Cortex of kidney (tissue), 1 donor: ENCODE measurements around the gene PPP1R18.
"Not testable (repeated sequence)": the region's sequence is repeated elsewhere in the genome, so short reads cannot be mapped to it uniquely, and the experiment has no call there.

ENCODE experiments used
- DNase-seq: peaks from one replicate; lab custom pipeline; 2025; lab: John Stamatoyannopoulos, UW

The PPP1R18 gene

DNA sequence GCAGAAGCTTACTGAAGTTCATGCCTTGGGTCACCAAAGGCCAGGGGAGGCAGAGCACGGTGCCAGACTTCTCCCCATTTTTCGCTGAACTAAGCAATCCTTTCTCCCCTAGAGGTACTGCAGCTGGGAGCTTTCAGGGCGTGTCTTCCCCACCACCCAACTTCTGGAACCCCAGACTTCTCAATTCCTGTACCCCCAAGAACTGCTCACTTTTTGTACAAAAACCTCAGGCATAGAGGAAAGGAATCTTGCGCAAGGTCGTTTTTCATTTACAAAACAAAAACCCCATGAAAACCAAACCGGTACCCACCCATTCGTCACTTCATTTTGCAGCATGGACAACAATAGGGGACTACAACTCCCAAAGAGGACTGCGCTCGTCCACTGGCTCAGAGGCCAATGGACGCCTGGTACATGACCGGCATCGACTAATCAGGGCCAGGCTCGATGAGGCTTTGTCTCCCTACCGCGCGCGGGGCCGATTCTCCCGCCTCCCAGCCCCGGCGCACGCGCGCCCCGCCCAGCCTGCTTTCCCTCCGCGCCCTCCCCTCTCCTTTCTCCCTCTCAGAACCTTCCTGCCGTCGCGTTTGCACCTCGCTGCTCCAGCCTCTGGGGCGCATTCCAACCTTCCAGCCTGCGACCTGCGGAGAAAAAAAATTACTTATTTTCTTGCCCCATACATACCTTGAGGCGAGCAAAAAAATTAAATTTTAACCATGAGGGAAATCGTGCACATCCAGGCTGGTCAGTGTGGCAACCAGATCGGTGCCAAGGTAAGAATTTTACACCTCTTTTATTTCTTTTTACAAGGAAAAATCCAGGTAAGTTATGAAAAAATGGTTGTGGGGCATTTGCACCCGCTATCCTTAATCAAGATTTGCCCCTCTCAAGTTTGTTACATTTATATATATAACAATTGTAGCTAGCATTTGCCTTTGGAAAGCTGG is 33.6 kb upstream of the PPP1R18 start, which contains the start of gene TUBB:
TSS of gene TUBB (plus strand) at position 562 of the 947 bp plus-strand sequence. CDS start at position 717, 155 bp downstream.
- peak; percentile 30 for DNase-seq

DNA sequence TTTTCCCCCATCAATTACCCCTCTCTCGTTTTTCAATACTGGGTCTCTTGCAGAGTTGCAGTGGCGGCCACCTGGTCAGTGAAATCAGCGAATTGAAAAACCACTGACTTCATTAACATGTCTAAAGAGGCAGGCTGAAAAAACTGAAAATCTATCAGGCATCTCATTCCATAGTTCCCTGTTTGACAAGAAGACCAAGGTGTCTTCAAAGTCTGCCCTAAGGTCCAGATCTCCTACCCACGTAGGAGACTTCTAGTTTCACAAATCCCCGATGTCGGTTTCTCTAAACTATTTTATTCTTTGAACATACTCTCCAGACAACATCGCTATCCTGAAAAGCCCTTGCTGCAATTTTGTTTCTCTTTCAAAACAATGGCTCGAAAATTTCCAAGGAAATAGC is 32.9 kb upstream of the PPP1R18 start:
- DNase-seq: no peak

DNA sequence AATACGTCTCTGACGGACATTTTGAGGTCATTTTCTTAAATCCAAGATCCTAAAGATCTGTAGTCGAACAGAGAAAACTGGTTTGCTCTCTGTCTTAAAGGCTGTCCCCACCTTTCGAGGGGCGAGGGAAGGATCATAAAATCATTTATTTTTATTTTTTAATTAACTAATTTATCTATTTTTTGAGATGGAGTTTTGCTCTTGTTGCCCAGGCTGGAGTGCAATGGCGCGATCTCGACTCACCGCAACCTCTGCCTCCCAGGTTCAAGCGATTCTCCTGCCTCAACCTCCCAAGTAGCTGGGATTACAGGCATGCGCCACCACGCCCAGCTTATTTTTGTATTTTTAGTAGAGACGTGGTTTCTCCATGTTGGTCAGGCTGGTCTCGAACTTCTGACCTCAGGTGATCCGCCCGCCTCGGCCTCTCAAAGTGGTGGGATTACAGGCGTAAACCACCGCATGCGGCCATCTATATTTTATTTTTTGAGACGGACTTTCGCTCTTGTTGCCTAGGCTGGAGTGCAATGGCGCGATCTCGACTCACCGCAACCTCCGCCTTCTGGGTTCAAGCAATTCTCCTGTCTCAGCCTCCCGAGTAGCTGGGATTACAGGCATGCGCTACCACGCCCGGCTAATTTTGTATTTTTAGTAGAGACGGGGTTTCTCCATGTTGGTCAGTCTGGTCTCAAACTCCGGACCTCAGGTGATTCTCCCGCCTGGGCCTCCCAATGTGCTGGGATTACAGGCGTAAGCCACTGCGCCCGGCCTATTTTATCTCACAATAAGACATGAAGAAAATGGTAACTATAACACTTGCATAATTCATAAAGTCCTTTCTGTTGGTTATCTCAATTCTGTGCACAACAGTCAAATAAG is 31.6 kb upstream of the PPP1R18 start:
- DNase-seq: not testable (repeated sequence)

DNA sequence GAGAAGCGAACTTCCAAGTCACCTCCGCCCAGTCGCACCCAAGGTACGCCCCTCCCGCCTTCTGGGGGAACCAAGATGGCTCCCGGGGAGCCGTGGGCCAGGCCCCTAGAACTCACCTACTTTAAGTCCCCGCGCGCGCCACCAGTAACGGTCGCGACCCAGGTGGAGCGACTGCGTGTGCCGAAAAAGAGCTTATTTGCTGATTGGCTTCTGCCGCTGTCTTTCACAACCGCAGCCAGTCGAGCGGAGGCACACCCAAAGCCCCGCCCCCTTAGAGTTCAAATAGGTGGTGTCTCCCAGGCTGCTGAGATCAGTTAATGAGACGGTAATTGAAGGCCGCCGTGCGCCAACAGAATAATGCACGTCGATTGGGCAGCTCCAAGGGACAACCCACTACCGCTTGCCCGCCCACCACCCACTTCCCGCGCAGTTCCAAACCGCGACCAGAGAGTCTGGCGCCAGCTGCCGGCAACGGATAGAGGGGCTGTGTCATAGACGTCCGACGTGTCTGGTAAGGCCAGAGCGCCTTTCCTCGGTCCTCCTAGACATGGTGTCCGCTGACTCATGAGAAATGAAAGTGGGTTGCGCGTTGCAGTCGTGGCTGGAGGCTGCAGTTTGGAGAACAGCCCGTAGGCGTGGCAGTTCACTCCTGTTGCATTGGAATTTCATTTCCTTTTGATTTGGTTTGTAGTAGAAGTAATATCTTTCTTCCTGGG is 30.8 kb upstream of the PPP1R18 start, which contains the start of gene MDC1:
TSS of gene MDC1 (minus strand) at position 153 of the 716 bp plus-strand sequence. CDS start 2,106 bp downstream, outside the sequence.
- DNase-seq: peak; percentile 70

DNA sequence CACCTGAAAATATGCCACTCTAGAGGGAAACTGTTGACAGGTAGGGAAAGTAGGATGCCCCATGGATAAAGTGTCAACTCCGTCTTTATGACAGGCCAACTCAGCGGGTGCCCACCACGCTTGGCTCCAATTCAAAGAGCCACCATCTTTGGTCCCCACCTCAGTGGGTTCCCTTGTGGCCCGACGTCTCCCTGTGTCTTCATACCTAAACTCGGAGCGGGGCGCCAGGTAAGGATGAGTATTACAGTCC is 30.4 kb upstream of the PPP1R18 start:
- no peak for DNase-seq

DNA sequence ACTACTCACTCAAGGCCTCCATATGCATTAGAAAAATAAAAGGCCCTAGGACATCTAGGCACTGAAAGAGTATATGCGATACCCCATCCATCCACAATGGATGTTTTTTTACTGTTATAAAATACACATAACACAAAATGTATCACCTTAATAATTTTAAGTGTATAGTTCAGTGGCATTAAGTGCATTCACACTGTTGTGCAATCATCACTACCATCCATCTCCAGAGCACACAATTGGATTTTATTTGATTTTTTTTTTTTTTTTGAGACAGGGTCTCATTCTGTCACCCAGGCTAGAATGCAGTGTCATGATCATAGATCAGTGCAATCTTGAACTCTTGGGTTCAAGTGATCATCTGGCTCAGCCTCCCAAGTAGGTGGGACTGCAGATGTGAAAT is 27.8 kb upstream of the PPP1R18 start:
- no peak for DNase-seq

DNA sequence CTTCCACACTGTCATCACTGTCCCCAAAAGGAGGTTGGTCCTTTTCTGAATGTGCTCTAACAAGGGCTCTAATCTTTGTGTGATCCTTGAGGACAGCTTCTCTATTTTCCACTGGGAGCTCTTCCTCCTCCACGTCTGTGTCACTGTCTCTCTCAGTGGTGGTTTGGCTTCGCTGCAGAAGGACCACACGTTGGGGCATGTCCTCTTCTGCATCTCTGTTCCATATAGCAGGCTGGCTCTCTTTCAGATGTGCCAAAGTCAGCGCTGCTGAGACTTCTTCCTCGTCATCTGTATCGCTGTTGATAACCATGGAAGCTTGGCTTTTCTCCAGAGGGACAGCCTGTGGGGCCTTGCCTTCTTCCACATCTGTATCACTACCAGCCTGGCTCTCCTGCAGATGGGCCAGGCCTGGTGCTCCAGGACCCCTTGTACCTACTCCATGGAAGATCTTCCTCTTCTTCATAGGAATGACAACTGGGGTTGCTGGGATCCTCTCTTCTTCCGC is 26.0 kb upstream of the PPP1R18 start:
- DNase-seq: no peak

DNA sequence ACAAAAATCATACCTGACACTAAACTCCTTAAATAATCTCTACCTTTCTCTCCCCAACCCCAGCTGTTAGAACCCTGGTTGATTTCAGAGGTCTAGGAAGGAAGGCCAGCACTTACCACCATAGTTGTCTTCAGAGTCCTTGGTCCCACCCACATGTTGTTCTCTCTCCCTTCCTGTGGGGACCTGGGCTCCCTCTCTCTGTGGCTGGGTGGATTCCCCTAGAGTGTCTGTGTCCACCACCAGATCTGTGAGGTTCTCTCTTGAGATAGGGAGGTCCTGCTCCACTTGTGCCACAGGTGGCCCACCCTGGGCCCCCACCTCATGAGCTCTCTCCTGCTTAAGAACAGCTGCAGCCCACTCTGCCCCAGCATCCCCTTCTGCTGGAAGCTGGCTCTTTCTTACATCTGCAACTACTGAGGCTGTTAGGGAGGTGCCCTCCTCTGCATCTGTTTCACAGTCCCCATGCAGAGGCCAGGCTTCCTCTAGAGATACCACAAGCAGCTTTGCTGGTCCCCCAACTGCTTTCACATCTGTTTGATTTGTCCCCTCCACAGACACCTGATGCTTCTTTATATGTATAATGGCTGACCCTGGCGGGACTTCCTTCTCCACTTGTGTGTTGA is 25.4 kb upstream of the PPP1R18 start:
- no peak for DNase-seq

DNA sequence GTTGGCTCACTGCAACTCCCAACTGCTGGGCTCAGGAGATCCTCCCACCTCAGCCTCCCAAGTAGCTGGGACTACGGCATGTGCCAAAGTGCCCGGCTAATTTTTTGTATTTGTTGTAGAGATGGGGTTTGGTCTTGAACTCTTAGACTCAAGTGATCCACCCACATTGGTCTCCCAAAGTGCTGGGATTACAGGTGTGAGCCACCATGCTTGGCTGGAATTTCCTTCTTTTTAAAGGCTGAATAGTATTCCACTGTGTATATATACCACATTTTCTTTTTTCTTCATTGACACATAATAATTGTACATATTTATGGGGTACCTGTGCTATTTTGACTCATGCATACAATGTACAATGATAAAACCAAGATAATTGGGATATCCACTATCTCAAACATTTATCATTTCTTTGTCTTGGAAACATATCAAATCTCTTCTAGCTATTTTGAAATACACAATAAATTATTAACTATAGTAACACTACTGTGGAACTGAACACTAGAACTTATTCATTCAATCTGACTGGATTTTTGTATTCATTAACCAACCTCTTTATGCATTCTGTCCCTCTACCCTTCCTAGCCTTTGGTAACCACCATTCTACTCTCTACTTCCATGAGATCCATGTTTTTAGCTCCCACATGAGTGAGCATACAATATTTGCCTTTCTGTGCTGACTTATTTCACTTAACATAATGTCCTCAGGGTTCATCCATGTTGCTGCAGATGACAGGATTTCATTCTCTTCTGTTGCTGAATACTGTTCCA is 22.8 kb upstream of the PPP1R18 start:
- no peak for DNase-seq

DNA sequence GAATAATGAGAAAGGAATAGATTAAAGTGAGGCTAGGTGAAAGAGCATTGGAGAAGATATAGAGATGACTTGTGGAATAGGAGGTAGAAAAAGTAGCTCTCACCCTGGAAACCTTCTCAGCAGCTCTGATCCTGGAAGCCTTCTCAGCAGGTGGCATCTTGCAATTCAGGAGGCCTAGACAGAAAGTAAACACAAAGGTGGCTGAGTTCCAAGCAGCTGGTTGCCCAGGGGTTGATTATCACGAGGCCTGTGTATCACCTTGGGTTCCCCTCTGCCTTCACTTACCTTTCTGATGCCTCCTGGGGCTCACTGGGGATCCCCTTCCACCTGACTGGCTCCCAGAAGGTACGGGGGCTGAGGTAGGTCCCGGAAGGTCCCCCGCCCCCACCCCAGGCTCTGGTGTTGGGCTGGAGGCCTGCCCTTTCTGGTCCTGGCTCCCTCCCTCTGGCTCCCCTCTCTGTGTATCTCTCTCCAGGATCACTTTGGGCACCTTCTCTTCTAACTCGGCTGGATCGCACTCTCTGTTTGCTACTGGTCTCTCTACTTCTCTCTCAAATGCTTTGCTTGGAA is 20.9 kb upstream of the PPP1R18 start:
- no peak for DNase-seq

DNA sequence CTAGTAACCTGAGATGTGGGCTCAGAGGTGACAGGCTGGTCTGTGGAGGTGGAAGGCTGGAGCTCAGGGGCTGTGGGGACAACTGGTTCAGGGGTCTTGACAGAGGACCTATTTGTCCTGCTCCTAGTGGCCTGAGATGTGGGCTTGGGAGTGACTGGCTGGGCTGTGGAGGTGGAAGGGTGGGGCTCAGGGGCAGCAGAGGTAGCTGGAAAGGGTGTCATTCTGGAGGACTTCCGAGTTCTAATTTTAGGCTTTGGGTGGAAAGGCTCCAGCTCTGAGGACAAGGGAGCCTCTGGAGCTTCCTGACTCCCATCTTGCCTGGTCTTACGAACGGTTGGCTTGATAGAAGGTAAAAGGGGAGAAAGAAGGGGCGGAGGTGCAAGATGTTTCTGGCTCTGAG is 19.2 kb upstream of the PPP1R18 start:
- DNase-seq: no peak

DNA sequence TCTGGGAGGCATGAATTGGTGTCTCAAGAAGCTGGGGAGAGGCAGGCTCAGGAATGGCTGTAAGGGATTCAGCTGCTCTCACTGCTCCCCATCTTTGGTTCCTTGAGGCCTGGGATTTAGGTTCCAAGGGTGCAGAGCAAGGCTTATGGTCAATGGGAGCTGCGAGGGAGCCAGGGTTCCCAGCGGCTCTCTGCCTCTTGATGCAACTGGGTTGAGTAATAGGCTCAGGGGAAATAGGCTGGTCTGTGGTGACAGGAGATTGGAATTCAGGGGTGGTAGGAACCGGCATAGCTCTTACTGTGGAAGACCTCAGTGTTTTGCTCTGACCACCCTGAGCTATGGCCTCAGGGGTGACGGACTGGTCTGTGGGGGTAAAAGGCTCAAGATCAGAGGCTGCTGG is 17.4 kb upstream of the PPP1R18 start:
- no peak for DNase-seq

DNA sequence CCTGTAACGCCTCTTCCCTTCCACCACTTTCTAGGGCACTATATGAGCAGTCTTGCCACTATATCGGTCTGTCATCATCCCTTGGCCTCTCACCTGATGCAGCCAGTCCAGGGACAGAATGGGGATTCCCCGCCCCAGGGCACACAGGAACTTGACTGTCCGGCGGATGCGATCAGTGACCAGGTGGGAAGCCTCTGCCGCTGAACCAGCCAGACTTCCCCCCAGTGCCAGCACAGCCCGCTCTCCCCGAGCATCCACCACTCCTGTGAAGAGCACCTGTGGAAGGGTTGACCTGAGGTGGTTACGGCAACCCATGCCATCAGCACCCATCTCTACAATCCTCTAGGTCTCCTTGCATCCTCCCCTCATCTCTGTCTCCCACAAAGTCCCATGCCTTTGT is 16.6 kb upstream of the PPP1R18 start:
- no peak for DNase-seq

DNA sequence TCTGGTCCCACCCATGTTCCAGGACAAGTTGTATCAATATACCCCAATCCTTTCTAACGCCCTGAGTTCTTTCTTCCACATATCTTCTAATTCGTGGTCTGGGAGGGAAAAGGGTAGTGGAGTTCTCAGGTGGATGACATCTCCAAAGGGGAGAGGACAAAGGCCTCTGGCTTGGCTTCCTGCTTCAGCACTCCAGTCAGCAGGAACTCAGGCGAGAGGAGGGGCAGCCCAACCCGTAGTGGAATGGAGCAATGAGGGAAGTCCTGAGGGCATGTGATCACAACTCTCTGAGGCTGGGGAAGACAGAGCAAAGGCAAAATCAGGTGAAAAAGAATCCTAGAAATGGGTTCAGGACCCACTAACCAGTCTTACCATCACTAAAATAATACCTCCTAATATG is 13.9 kb upstream of the PPP1R18 start:
- DNase-seq: no peak

DNA sequence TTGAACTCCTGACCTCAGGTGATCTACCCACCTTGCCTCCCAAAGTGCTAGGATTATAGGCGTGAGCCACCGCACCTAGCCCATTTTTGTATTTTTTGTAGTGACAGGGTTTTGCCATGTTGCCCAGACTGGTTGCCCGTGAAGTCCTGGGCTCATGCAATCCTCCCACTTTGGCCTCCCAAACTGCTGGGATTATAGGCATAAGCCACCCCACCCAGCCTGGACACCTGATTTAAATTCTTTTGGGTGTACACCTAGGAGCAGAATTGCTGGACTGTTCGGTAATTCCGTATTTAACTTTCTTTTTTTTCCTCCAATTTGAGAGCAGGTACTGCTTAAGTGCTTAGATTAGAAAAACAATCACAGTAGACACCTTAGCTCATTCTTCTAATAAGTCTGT is 10.0 kb upstream of the PPP1R18 start:
- DNase-seq: no peak

DNA sequence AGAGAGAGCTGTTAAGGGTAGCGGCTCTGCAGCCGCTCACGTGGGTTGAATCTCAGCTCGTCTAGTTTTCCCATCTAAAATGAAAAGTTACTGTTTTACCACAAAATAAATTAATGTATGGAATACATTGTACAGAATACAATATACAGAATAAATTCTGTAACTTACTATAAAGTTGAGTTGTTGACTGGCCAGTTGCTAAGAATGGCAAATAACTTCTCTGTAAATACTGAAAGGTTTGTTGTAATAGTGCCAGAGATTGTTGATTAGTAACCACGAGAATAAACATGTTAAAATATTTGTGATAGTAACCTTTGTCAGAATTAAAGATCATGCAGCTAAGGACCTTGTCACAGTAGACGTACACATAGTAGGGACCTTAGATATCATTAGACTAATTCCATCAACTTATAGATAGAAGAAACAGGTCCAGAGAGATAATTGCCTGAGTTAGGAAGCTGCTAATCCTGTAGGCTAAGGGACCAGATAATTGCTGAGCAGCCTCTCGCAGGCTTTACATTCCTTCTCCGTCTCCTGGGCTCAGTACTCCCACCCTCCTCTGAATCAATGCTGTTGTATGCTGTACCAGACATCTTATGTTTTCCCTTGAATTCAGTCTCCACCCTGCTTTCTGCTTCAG is 4.9 kb upstream of the PPP1R18 start:
- DNase-seq: no peak

DNA sequence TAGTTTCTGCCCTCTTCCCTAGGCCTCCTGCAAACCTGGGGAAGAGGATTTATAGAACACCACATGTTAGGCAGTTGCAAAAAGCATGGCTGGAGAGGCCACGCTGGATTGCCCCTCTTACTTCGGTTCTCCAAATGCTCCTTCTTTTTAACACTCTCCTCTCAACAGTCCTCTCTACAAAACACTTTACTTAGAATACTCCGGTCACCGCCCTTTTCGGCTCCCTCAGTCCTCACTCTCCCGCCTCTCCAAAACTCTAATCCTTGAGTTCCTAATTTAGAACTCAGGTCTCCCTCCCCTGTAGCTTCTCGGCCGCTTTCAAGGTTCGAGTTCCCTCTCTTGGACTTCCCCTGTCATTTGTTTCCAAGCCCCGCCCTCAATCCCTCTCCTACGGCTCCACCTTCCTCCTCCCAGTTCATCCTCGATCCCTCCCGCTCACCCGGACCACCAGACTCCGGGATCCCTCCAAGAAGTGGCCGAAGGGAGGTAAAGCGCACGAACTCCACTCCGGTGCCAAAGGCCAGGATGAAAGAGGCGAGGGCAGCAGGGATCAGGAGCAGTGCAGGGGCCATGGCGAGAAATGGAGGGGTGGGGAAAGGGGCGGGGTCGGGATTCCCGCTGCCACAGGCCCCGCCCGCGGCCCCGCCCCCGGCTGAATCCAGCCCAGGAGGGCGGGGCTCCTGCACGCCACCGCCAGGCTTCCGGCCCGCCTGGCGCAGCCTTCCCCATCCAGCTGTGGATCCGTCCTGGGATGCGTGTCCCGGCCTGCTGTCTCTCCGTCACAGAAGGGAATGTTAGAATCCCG is 4.2 kb upstream of the PPP1R18 start, which contains the start of gene NRM:
TSS of gene NRM (minus strand) at position 582 of the 805 bp plus-strand sequence. CDS start at position 572, 10 bp downstream.
- peak; percentile 38 for DNase-seq

DNA sequence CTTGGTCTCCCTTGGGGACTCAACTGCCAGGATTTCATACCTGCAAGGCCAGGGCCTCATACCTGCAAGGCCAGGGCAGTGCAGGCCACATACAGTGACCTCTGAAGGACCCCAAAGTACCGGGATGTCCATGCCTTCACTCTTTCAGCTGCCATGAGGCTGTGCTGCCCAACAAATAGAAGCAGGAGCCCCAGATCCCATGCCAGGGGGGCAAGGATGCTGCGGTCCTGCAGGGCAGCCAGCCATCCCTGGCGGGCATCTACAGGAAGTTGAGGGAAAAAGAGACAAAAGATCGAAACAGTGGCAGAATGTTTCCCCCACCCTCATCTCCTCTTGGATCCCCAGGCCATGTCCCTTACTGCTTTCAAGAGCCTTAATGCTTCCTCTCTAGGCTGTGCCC is 3.5 kb upstream of the PPP1R18 start:
- no peak for DNase-seq
